HG03060 (cell line): ENCODE results near the gene P3H2.
"Not testable (repeated sequence)": the region's sequence is repeated elsewhere in the genome, so short reads cannot be mapped to it uniquely, and the experiment has no call there.

Experiments used
- ATAC-seq: cut with Tn5 transposase; IDR thresholded peaks from one replicate; pipeline ENCODE4 v1.9.1; 2021; ENCODE audit warnings: low read depth, moderate number of reproducible peaks; ENCODE audit not compliant: unreplicated experiment

Gene P3H2

GRCh38 chr3:190092250-190092649 is 28.4 kb downstream of the P3H2 start:
- no peak for ATAC-seq

- ATAC-seq, result peak; percentile 76
Observed at GRCh38 chr3:190089711-190090110, 31.0 kb downstream of the P3H2 start.

GRCh38 chr3:190088890-190089289 is 31.8 kb downstream of the P3H2 start:
- ATAC-seq, result no peak

GRCh38 chr3:190086191-190086590 is 34.5 kb downstream of the P3H2 start:
- ATAC-seq, result peak; percentile 45

- no peak for ATAC-seq
Observed at GRCh38 chr3:190084983-190085382, 35.7 kb downstream of the P3H2 start.

- no peak for ATAC-seq
Observed at GRCh38 chr3:190083635-190084034, 37.1 kb downstream of the P3H2 start.

GRCh38 chr3:190081389-190081788 is 39.3 kb downstream of the P3H2 start:
- no peak for ATAC-seq

GRCh38 chr3:190079173-190079572 is 41.5 kb downstream of the P3H2 start:
- ATAC-seq, result not testable (repeated sequence)

- ATAC-seq, result no peak
Observed at GRCh38 chr3:190077395-190078045, 43.2 kb downstream of the P3H2 start.

GRCh38 chr3:190076601-190077394 is 43.9 kb downstream of the P3H2 start:
- ATAC-seq, result no peak

- no peak for ATAC-seq
Observed at GRCh38 chr3:190076136-190076535, 44.6 kb downstream of the P3H2 start.

GRCh38 chr3:190074817-190075216 is 45.9 kb downstream of the P3H2 start:
- ATAC-seq, result no peak

- peak; percentile 71 for ATAC-seq
Observed at GRCh38 chr3:190073264-190074008, 47.3 kb downstream of the P3H2 start.

GRCh38 chr3:190072856-190073255 is 47.8 kb downstream of the P3H2 start:
- no peak for ATAC-seq

- ATAC-seq, result not testable (repeated sequence)
Observed at GRCh38 chr3:190071921-190072320, 48.8 kb downstream of the P3H2 start.

GRCh38 chr3:190070622-190071347 is 49.9 kb downstream of the P3H2 start:
- no peak for ATAC-seq

- no peak for ATAC-seq
Observed at GRCh38 chr3:190065204-190065603, 55.5 kb downstream of the P3H2 start.

- ATAC-seq, result no peak
Observed at GRCh38 chr3:190064659-190065058, 56.0 kb downstream of the P3H2 start.

GRCh38 chr3:190064112-190064511 is 56.6 kb downstream of the P3H2 start:
- ATAC-seq, result no peak

GRCh38 chr3:190063490-190063889 is 57.2 kb downstream of the P3H2 start:
- no peak for ATAC-seq
